Keratinocyte (primary cell): ENCODE results near the gene COG5. TPM values are rescaled to one million over a fixed set of nuclear protein-coding genes. Genes with fewer than 3 reads are reported as not detected.

Experiments used
- DNase-seq: peaks from one replicate; pipeline ENCODE4 v3.0.0-alpha.2; 2011; ENCODE audit warnings: low read depth, missing footprints, low spot score
- FAIRE-seq: peaks from 2 replicates; lab custom pipeline; 2011; peaks lifted over from hg19 to GRCh38; lab: Jason Lieb, UNC
- H2AFZ ChIP-seq: 2 replicates; pipeline ENCODE4 v1.6.0; 2012; ENCODE audit warnings: low read length, control low read depth, inconsistent platforms; ENCODE audit not compliant: control insufficient read depth
- H3K27ac ChIP-seq: 2 replicates; pipeline ENCODE4 v1.5.1; 2011; ENCODE audit warnings: low read length; ENCODE audit not compliant: control insufficient read depth, insufficient read depth
- H3K27me3 ChIP-seq: 3 replicates; pipeline ENCODE4 v1.6.0; 2011; ENCODE audit warnings: low read length; ENCODE audit not compliant: control insufficient read depth, insufficient read depth; ENCODE audit errors: extremely low read depth
- H3K36me3 ChIP-seq, 2 experiments: 2 replicates in 1 of 2; 3 replicates in 1 of 2; pipeline ENCODE4 v1.5.1; 2011; ENCODE audit warnings: low read length in 2 of 2, mild to moderate bottlenecking in 1 of 2; ENCODE audit not compliant: control insufficient read depth in 2 of 2, insufficient read depth in 2 of 2; ENCODE audit errors: extremely low read depth in 1 of 2
- H3K4me1 ChIP-seq: 3 replicates; pipeline ENCODE4 v1.5.1; 2011; ENCODE audit warnings: low read length; ENCODE audit not compliant: control insufficient read depth, insufficient read depth; ENCODE audit errors: extremely low read depth
- H3K4me2 ChIP-seq: 3 replicates; pipeline ENCODE4 v1.6.0; 2011; ENCODE audit warnings: low read depth, low read length; ENCODE audit not compliant: control insufficient read depth, insufficient read depth; ENCODE audit errors: extremely low read depth
- H3K4me3 ChIP-seq, 3 experiments: fragments of 200-600 bp in 1 of 3; sonication (generic) in 1 of 3; 2 replicates in 2 of 3; 3 replicates in 1 of 3; pipeline ENCODE4 v1.5.1; 2011 to 2016; ENCODE audit warnings: low read length in 3 of 3, mild to moderate bottlenecking in 3 of 3, control low read depth in 2 of 3, inconsistent platforms in 1 of 3, low read depth in 1 of 3, mixed read lengths in 1 of 3, mixed run types in 1 of 3, moderate library complexity in 1 of 3; ENCODE audit not compliant: control insufficient read depth in 2 of 3, insufficient read depth in 2 of 3; ENCODE audit errors: extremely low read depth in 1 of 3
- H3K79me2 ChIP-seq: 2 replicates; pipeline ENCODE4 v1.6.0; 2012; ENCODE audit warnings: low read length; ENCODE audit not compliant: control insufficient read depth, insufficient read depth
- H3K9ac ChIP-seq: 3 replicates; pipeline ENCODE4 v1.6.0; 2011; ENCODE audit warnings: low read length; ENCODE audit not compliant: control insufficient read depth, insufficient read depth; ENCODE audit errors: extremely low read depth
- H3K9me1 ChIP-seq: 3 replicates; pipeline ENCODE4 v1.6.0; 2011; ENCODE audit warnings: low read length; ENCODE audit not compliant: control insufficient read depth, insufficient read depth; ENCODE audit errors: extremely low read depth
- H3K9me3 ChIP-seq: 2 replicates; pipeline ENCODE4 v1.5.1; 2012; ENCODE audit warnings: low read depth, low read length; ENCODE audit not compliant: control insufficient read depth
- H4K20me1 ChIP-seq: 3 replicates; pipeline ENCODE4 v1.6.0; 2011; ENCODE audit warnings: low read length; ENCODE audit not compliant: control insufficient read depth, insufficient read depth; ENCODE audit errors: extremely low read depth
- CTCF ChIP-seq, 3 experiments: IDR thresholded peaks in 1 of 3; conservative IDR thresholded peaks in 1 of 3; optimal IDR thresholded peaks in 1 of 3; 2 replicates in 2 of 3; 3 replicates in 1 of 3; pipeline versions ENCODE3 to v1.5.1; 2011; ENCODE audit warnings: low read length in 3 of 3, mild to moderate bottlenecking in 3 of 3, moderate library complexity in 2 of 3, control low read depth in 1 of 3, inconsistent platforms in 1 of 3; ENCODE audit not compliant: insufficient read depth in 2 of 3; ENCODE audit errors: extremely low read depth in 1 of 3
- EZH2 ChIP-seq: IDR thresholded peaks from one replicate; pipeline ENCODE4 v1.6.1; 2012; ENCODE audit warnings: inconsistent platforms, mild to moderate bottlenecking, low read length, moderate library complexity
- dilution Hi-C: fragments of 300-500 bp; cut with MboI; formaldehyde crosslinking; loops from one replicate; pipeline ENCODE4 v1.7.0; 2020; ENCODE audit warnings: low sequenced_read_pairs; ENCODE audit not compliant: extremely low pct_ligation_motif_present
- polyA plus RNA-seq, 5 experiments: library from polyadenylated mRNA; depleted of rRNA in 3 of 5; stranded (reverse) in 3 of 5; stranded (forward) in 1 of 5; unstranded in 1 of 5; fragments of >200 nt; gene quantifications; 1 replicate in 1 of 5; 2 replicates in 3 of 5; 3 replicates in 1 of 5; pipeline versions ENCODE4 v1.2.1 to v1.2.3, GENCODE V29; 2011 to 2012; ENCODE audit warnings: missing spikeins in 2 of 5, low read depth in 1 of 5, low replicate concordance in 1 of 5

Gene COG5
- polyA plus RNA-seq, 1 donor (not counting 4 experiments of a cell fraction or from before 2014, with no cell fraction given), result 50.7 TPM

GRCh38 chr7:107208024-107208521 is 355.6 kb downstream of the COG5 start:
- FAIRE-seq, result no peak

GRCh38 chr7:107207459-107207858 is 356.3 kb downstream of the COG5 start:
- FAIRE-seq (no peak), DNase-seq (no peak)
- no peak overlapping the region for H2AFZ ChIP-seq
- no peak overlapping the region for H3K27ac ChIP-seq
- dilution Hi-C loops, result no loop called here
- no peaks in the 10 kb centered on the region for H3K27me3 ChIP-seq
- no peaks in the 10 kb centered on the region for H3K9me3 ChIP-seq
- H3K9ac ChIP-seq, result no peak overlapping the region
- H3K9me1 ChIP-seq, result no peaks in the 10 kb centered on the region
- H4K20me1 ChIP-seq, result no peaks in the 10 kb centered on the region
- no peak for TF ChIP-seq CTCF (optimal IDR thresholded peaks at IDR 0.05 in 1 of 3, IDR thresholded peaks at IDR 0.05 in 1 of 3, conservative IDR thresholded peaks at IDR 0.05 in 1 of 3; ENCODE audit: extremely low read depth in 1 of 3, insufficient read depth in 2 of 3, low read length in 3 of 3)
- no peak for TF ChIP-seq EZH2
- no peak overlapping the region for H3K4me2 ChIP-seq
- H3K79me2 ChIP-seq, result no peaks in the 10 kb centered on the region
- H3K36me3 ChIP-seq, result peaks cover 0 to 13% of the 10 kb centered on the region in 2 experiments
- H3K4me1 ChIP-seq, result no peaks in the 10 kb centered on the region
- no peak overlapping the region for H3K4me3 ChIP-seq

More at GRCh38 chr7:107208024-107208521, 355.6 kb downstream of the COG5 start:
- dilution Hi-C loops, result no loop called here
- H3K4me2 ChIP-seq, result no peak overlapping the region
- no peak overlapping the region for H2AFZ ChIP-seq
- no peak for DNase-seq
- H3K36me3 ChIP-seq, result peaks cover 0 to 13% of the 10 kb centered on the region in 2 experiments
- no peak for TF ChIP-seq CTCF (optimal IDR thresholded peaks at IDR 0.05 in 1 of 3, IDR thresholded peaks at IDR 0.05 in 1 of 3, conservative IDR thresholded peaks at IDR 0.05 in 1 of 3; ENCODE audit: extremely low read depth in 1 of 3, insufficient read depth in 2 of 3, low read length in 3 of 3)
- H3K9ac ChIP-seq, result no peak overlapping the region
- no peaks in the 10 kb centered on the region for H4K20me1 ChIP-seq
- H3K4me3 ChIP-seq, result no peak overlapping the region
- H3K9me3 ChIP-seq, result no peaks in the 10 kb centered on the region
- H3K27ac ChIP-seq, result no peak overlapping the region
- no peaks in the 10 kb centered on the region for H3K27me3 ChIP-seq
- no peaks in the 10 kb centered on the region for H3K4me1 ChIP-seq
- H3K9me1 ChIP-seq, result no peaks in the 10 kb centered on the region
- H3K79me2 ChIP-seq, result no peaks in the 10 kb centered on the region
